Activated CD8-positive, alpha-beta T cell treated with anti-CD3 and anti-CD28 coated beads for 36 hours (primary cell): ENCODE results near the gene KMT2C. TPM values are rescaled to one million over a fixed set of nuclear protein-coding genes. Genes with fewer than 3 reads are reported as not detected.
A peak's percentile ranks its signal among the peaks of the same experiment; 100 is the strongest.

Experiments
- ATAC-seq: fragments of 200-7000 bp; cut with Tn5 transposase; one replicate; pipeline ENCODE4 v1.10.0; 2021; ENCODE audit warnings: mild to moderate bottlenecking, moderate library complexity
- CTCF ChIA-PET: fragments of 350-600 bp; sonication (Branson Sonifier 250); formaldehyde crosslinking; loops from one replicate; lab custom pipeline; 2021; ENCODE audit warnings: antibody characterized with exemption; lab: Charles Lee
- POLR2A ChIA-PET: fragments of 350-600 bp; sonication (Branson Sonifier 250); formaldehyde crosslinking; loops from one replicate; lab custom pipeline; 2021; ENCODE audit warnings: antibody characterized with exemption; lab: Charles Lee
- DNase-seq: peaks from one replicate; pipeline ENCODE4 v3.0.0-alpha.2; 2020
- H3K27ac Mint-ChIP-seq: one replicate; pipeline ENCODE4 v1.8.0; 2021; ENCODE audit warnings: mild to moderate bottlenecking, mixed read lengths
- H3K27me3 Mint-ChIP-seq: one replicate; pipeline ENCODE4 v1.8.0; 2021; ENCODE audit warnings: mixed read lengths
- H3K36me3 Mint-ChIP-seq: one replicate; pipeline ENCODE4 v1.8.0; 2021; ENCODE audit warnings: low read depth, mixed read lengths
- H3K4me1 Mint-ChIP-seq: one replicate; pipeline ENCODE4 v1.8.0; 2021; ENCODE audit warnings: low read depth, mixed read lengths
- H3K4me3 Mint-ChIP-seq: one replicate; pipeline ENCODE4 v1.8.0; 2021; ENCODE audit warnings: mild to moderate bottlenecking, moderate library complexity, mixed read lengths
- H3K9me3 Mint-ChIP-seq: one replicate; pipeline ENCODE4 v1.8.0; 2021; ENCODE audit warnings: mixed read lengths
- CTCF ChIP-seq: fragments of 200-600 bp; IDR thresholded peaks from one replicate; pipeline ENCODE4 v1.8.0; 2022; ENCODE audit warnings: antibody characterized with exemption, mild to moderate bottlenecking
- intact Hi-C: fragments of 100-400 bp; cut with micrococcal nuclease; formaldehyde crosslinking; loops from one replicate; pipeline ENCODE4 v1.10.0; 2022
- total RNA-seq, 2 experiments: library from RNA; stranded (reverse); gene quantifications; one replicate each; pipeline ENCODE4 v1.2.3, GENCODE V29; 2021

Gene KMT2C
- total RNA-seq, 2 experiments from 2014 or later, result 48.5 to 52.8 TPM

DNA sequence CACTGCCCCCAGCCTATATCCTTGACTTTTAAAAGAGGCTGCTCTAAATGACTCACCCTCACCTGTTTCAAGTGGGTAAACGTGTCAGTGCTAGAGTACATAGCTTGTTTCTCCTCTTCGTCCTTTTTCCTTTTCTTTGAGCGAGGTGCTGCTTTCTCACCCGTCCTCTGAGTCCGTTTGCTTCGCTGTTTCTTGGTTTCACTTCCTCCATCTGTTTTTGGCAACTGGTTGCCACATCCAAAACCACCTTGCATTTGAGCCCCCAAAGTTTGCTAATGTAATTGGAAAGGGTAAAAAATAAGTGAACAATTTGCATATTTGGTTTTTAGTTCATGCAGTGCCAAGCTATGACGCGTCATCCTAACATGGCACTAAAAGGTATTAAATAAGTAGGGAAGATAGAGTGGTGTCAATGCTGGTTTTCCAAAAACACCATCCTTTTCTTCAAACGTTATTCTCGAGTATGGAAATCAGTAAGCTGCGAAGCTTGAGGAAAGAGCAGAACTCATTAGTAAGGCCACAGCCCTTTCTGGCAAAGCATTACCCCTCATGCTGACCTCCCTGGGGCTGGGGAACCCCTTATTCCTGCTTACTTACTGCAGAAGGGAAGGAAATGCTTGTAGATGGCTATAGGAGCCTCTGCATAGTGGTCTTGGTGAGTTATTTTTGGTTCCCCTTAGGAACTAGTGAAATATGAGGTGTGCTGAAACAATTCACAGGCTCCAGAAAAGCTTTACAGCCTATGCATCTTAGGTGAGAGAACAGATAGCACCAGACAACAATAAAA lies 276.8 kb downstream of the KMT2C start:
- TF ChIP-seq CTCF, result no peak
- DNase-seq, result peak; percentile 29
- H3K4me1 Mint-ChIP-seq, result peaks cover 10% of the 10 kb centered on the region
- POLR2A ChIA-PET, result interaction anchor here (1.5 kb wide), 1 partner anchor 11 kb away, joined by 3 read pairs; no protein-coding TSS in a partner anchor
- peak overlapping the region; percentile 72 for H3K27ac Mint-ChIP-seq
- peaks cover 49% of the 10 kb centered on the region for H3K36me3 Mint-ChIP-seq
- H3K4me3 Mint-ChIP-seq, result no peak overlapping the region
- H3K27me3 Mint-ChIP-seq, result no peaks in the 10 kb centered on the region
- intact Hi-C loops, result no loop called here
- CTCF ChIA-PET, result interaction anchor here (1.3 to 3.0 kb wide), 2 partner anchors 12 to 14 kb away, joined by 4 to 12 read pairs; no protein-coding TSS in a partner anchor
- ATAC-seq, result peak; percentile 88
- no peaks in the 10 kb centered on the region for H3K9me3 Mint-ChIP-seq

- CTCF ChIA-PET, result interaction anchor here (1.9 kb wide), 1 partner anchor 8 kb away, joined by 5 read pairs; no protein-coding TSS in a partner anchor
- no peaks in the 10 kb centered on the region for H3K9me3 Mint-ChIP-seq
- H3K4me3 Mint-ChIP-seq, result no peak overlapping the region
- intact Hi-C loops, result no loop called here
- no peak for DNase-seq
- H3K36me3 Mint-ChIP-seq, result peaks cover 36% of the 10 kb centered on the region
- H3K4me1 Mint-ChIP-seq, result no peaks in the 10 kb centered on the region
- no peaks in the 10 kb centered on the region for H3K27me3 Mint-ChIP-seq
- POLR2A ChIA-PET, result interaction anchor here (0.8 kb wide), 1 partner anchor 126 kb away, joined by 3 read pairs; no protein-coding TSS in a partner anchor
- no peak for ATAC-seq
- peak overlapping the region; percentile 17 for H3K27ac Mint-ChIP-seq
- no peak for TF ChIP-seq CTCF
These were observed 283.5 kb downstream of the KMT2C start for GRCh38 chr7:152152267-152152666.

DNA sequence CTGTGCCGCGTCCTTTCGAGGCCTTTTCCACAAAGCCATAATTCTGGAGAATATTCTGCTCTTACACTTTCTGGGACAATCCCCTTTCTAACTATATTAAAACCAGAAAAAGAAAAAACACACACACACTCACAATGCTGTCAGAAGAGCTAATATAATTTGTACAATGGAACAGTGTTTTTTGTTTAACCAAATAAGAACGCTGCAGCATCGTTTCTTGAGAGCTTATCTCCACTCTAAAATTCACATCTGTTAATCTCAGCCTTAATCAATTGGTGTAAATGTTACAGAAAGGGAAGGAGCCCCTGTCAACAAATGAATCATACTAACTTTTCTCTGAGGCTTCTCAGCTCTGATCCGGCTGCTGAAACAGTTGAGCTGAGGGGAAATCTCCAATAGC lies 286.4 kb downstream of the KMT2C start:
- H3K36me3 Mint-ChIP-seq, result peaks cover 36% of the 10 kb centered on the region

GRCh38 chr7:152148706-152149105 lies 287.1 kb downstream of the KMT2C start:
- no peak for TF ChIP-seq CTCF
- ChIA-PET POLR2A (interaction anchor here (1.2 kb wide), 1 partner anchor 9 kb away, joined by 3 read pairs; no protein-coding TSS in a partner anchor), CTCF (interaction anchor here (0.9 kb wide), 1 partner anchor 9 kb away, joined by 3 read pairs; no protein-coding TSS in a partner anchor)
- DNase-seq, result no peak
- Mint-ChIP-seq H3K9me3 (no peaks in the 10 kb centered on the region), H3K27me3 (no peaks in the 10 kb centered on the region), H3K36me3 (peaks cover 40% of the 10 kb centered on the region), H3K4me3 (no peak overlapping the region), H3K27ac (no peak overlapping the region), H3K4me1 (peaks cover 26% of the 10 kb centered on the region)
- intact Hi-C loops, result no loop called here
- ATAC-seq, result no peak

More for the DNA sequence above, 286.4 kb downstream of the KMT2C start:
- ATAC-seq (no peak), DNase-seq (no peak)
- POLR2A ChIA-PET, result no interaction called here
- H3K4me3 Mint-ChIP-seq, result no peak overlapping the region
- CTCF ChIA-PET, result interaction anchor here (0.9 to 1.1 kb wide), 2 partner anchors 9 to 73 kb away, joined by 3 to 4 read pairs; no protein-coding TSS in a partner anchor
- peaks cover 19% of the 10 kb centered on the region for H3K4me1 Mint-ChIP-seq
- no peak for TF ChIP-seq CTCF
- H3K27me3 Mint-ChIP-seq, result no peaks in the 10 kb centered on the region
- H3K9me3 Mint-ChIP-seq, result no peaks in the 10 kb centered on the region
- intact Hi-C loops, result no loop called here
- H3K27ac Mint-ChIP-seq, result no peak overlapping the region
